Measurements from ENCODE around the gene SMIM13.
A peak's percentile ranks its signal among the peaks of the same experiment; 100 is the strongest.
"Not testable (repeated sequence)": the region's sequence is repeated elsewhere in the genome, so short reads cannot be mapped to it uniquely, and the experiment has no call there.

SMIM13 gene

GRCh38 chr6:11083956-11084355, 9.7 kb upstream of the SMIM13 start:
- DNase-seq (ENCODE audit: low read depth in 2 of 2), result no peak

- DNase-seq (ENCODE audit: low read depth in 2 of 2), result peak; percentile 35 to 42
Observed at GRCh38 chr6:11085758-11086435, 7.7 kb upstream of the SMIM13 start.

GRCh38 chr6:11087141-11087812, 6.4 kb upstream of the SMIM13 start:
- DNase-seq (ENCODE audit: low read depth in 2 of 2), result not testable (repeated sequence)

GRCh38 chr6:11089695-11090094, 3.9 kb upstream of the SMIM13 start:
- DNase-seq (ENCODE audit: low read depth in 2 of 2), result no peak

GRCh38 chr6:11091141-11091540, 2.5 kb upstream of the SMIM13 start:
- DNase-seq (ENCODE audit: low read depth in 2 of 2), result not testable (repeated sequence)

GRCh38 chr6:11092668-11093375, 812 bp upstream of the SMIM13 start:
- DNase-seq (ENCODE audit: low read depth in 2 of 2), result no peak

- no peak for DNase-seq (ENCODE audit: low read depth in 2 of 2)
Observed at GRCh38 chr6:11093376-11093625, 333 bp upstream of the SMIM13 start.

GRCh38 chr6:11094411-11094851, 797 bp downstream of the SMIM13 start:
- no peak for DNase-seq (ENCODE audit: low read depth in 2 of 2)

- no peak for DNase-seq (ENCODE audit: low read depth in 2 of 2)
Observed at GRCh38 chr6:11094941-11095340, 1.3 kb downstream of the SMIM13 start.

GRCh38 chr6:11096109-11096508, 2.5 kb downstream of the SMIM13 start:
- peak; percentile 41 to 47 for DNase-seq (ENCODE audit: low read depth in 2 of 2)

GRCh38 chr6:11097476-11097875, 3.8 kb downstream of the SMIM13 start:
- no peak for DNase-seq (ENCODE audit: low read depth in 2 of 2)

- no peak for DNase-seq (ENCODE audit: low read depth in 2 of 2)
Observed at GRCh38 chr6:11098004-11098403, 4.4 kb downstream of the SMIM13 start.

- no peak for DNase-seq (ENCODE audit: low read depth in 2 of 2)
Observed at GRCh38 chr6:11101417-11101816, 7.8 kb downstream of the SMIM13 start.

GRCh38 chr6:11103065-11103464, 9.4 kb downstream of the SMIM13 start:
- DNase-seq (ENCODE audit: low read depth in 2 of 2), result no peak

GRCh38 chr6:11108726-11109125, 15.1 kb downstream of the SMIM13 start:
- DNase-seq (ENCODE audit: low read depth in 2 of 2), result no peak

- DNase-seq (ENCODE audit: low read depth in 2 of 2), result no peak
Observed at GRCh38 chr6:11110921-11111768, 17.5 kb downstream of the SMIM13 start, which contains the start of gene ERVFRD-1. Gene ERVFRD-1 (minus strand): TSS chr6:11111725. CDS start chr6:11105310, 6,415 bp downstream.

GRCh38 chr6:11111769-11112437, 18.3 kb downstream of the SMIM13 start:
- DNase-seq (ENCODE audit: low read depth in 2 of 2), result no peak

GRCh38 chr6:11113038-11113437, 19.4 kb downstream of the SMIM13 start:
- DNase-seq (ENCODE audit: low read depth in 2 of 2), result peak; percentile 79 to 82

- not testable (repeated sequence) for DNase-seq (ENCODE audit: low read depth in 2 of 2)
Observed at GRCh38 chr6:11115808-11116536, 22.3 kb downstream of the SMIM13 start.

GRCh38 chr6:11120271-11121005, 26.8 kb downstream of the SMIM13 start:
- no peak for DNase-seq (ENCODE audit: low read depth in 2 of 2)

Measured in fibroblast of skin of left quadriceps (primary cell).